Stimulated activated CD4-positive, alpha-beta T cell treated with anti-CD3 and anti-CD28 coated beads, TNF-alpha, amount 100 ng/mL, for 1 hour (primary cell): Measurements from ENCODE around the gene TMEM158.

Source experiments
- DNase-seq, 3 donors: peaks; one replicate each; pipeline ENCODE4 v3.0.0-alpha.2; 2020; ENCODE audit warnings: low read depth in 3 of 3, low spot score in 1 of 3

TMEM158 gene

DNA sequence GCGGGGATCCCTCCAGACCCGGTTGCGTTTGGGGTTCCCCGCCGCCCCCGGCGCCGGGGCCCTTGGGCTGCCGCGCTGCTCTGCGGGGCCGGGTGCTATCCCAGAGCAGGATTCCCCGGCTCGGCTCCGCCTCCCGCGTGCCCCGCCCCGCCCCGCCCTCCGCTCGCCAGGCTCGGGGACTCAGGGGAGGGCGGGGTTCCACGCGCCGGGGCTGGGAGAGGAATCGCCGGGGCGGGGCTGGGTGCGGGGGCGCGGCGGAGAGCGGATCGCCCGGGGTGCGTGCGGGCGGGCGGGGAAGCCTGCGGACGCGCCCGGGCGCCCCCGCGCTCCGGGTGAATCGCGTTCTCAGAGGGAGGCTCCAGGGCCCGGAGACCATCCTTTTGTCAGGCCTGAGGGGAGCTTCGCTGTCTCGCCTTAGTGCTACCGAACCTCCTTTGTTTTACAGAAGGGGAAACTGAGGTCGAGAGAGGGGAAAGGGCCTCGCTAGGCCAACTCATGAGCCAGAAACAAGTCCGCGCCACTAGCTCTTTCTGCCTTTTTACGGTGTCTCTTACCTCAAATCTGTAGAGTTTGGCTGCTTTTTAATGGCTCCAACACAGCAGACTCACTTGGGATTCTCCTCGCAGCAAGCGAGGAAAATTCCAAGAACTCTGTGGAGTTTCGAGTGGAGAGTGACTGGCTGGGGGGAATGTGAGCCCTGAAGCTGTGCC, at the start of gene TMEM158:
TMEM158 (minus strand) TSS at position 82 of the 710 bp plus-strand sequence. CDS start 260 bp downstream, outside the sequence.
- DNase-seq = peak; percentile 25 to 74 (median 53)

GRCh38 chr3:45275006-45275704, 49.1 kb upstream of the TMEM158 start:
- DNase-seq = no peak

DNA sequence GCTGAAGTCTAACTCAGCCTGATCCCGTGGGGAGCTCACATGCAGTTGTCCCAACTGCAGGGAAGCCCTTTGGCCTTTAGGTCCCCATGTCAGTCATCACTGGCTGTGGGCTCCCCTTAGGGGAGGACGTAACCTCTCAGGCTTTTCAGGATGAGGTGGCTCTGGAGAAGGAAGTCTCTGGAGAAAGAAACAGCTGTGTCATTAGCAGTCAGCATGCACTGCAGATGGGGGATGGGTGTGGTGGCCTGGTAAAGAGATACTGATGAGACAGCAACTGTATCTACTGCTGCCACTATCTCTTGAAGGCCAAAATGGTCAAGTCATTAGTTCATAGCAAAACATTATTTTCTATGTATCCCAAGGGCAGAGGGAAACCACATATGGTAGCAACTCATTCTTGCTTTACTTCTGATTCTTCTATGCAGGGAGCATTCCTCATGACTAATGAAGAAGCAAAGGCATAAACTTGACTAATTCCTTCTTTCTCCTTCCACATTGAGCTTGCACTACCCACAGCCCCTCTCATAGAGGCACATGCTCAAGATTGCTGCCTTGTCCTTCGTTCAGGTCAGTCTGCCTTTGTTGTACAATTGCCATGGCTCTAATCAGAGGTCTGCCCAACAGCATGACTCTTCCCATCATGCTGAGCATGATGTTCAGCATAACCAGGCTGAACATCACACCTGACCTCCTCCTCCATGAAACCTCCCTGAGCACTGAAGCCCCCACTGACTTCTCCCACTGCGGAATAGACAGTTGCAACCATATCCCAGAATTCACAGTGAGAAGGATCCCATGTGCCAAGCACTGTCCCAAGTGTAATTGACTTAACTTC, 47.8 kb upstream of the TMEM158 start:
- DNase-seq = no peak

DNA sequence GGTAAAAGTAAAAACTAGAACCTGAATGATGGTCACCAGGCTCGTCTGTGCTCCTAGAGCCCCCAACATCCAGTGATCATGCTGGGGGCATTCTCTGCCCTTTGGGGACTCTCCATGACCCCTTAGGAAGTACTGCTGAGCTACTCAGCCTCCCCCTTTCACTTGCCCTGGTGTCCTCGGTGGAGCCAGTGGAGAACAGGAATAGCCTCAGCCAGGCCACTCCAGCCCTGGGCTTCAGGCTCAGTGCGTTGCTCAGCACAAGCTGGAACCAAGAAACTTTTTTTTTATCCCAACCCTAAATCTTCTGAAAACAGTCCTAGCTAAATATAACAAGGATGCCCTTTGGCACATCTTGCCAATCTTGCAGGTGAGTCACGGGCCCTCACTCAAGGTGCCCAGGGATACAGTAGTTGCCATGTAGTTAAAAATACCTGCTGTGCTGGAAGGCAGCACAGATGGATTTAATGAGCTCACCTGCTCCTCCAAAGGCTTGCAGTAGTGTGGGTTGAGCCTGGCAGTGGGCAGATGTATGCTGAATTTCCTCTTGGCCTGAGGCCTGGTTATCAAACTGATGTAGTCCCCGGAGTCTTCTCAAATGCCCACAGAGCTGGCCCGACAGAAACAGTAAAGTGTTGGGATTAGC, 46.9 kb upstream of the TMEM158 start:
- no peak for DNase-seq

DNA sequence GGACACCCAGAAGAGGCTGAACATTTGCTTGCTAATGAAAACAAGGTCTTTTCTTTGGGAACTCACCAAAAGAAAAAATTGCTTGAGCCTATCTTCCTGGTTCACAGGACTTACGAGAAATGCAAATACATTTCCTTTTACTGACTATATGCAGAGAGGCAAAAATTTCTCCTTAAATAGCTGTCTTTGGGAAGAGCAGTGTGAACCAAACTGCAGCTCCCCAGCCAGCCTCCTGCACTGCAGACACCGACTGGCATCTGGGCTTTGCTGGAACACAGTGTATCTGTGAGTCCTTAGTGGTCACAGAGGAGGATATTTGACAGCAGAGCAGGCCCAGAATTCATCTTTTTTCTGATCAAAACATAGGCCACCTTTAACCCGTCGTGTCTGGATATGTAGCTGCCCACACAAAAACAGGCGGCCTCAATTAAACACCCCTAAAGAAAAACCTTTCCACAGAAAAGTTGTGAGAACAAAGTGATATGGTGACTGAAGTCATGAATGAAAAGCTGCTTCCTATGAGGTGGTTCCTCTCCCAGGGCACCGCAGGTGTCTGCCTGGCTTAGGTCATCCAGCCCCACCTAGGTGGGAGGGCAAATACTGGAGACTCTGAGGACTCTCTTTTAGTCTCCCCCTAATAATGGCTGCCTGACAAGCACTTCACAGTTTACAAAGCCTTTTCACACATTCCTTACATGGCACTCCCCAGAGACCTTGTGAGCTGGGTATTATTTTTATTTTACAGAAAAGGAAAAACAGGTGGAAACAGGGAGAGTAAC, 46.1 kb upstream of the TMEM158 start:
- no peak for DNase-seq

- DNase-seq = no peak
Measured at GRCh38 chr3:45269952-45270351, 43.9 kb upstream of the TMEM158 start.

DNA sequence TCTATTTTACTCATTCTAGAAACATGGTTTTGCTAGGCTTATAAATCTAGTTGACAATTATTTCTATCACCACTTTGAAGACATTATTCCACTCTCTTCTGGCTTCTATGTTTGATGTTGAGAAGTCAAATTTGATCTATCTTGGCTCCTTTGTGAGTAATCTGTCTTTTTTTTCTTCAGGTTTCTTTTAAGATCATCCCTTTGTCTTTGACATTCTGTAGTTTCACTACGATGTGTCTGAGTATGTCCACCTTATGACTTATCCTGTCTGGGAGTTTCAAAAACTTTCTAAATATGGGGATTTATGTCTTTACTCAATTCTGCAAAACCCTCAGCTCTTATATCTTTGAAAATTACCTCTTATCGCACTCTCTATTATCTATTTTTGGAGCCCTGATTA, 41.0 kb upstream of the TMEM158 start:
- DNase-seq = no peak

- no peak for DNase-seq
Measured at GRCh38 chr3:45261333-45262110, 35.4 kb upstream of the TMEM158 start.

GRCh38 chr3:45259133-45259532, 33.0 kb upstream of the TMEM158 start:
- DNase-seq = no peak

DNA sequence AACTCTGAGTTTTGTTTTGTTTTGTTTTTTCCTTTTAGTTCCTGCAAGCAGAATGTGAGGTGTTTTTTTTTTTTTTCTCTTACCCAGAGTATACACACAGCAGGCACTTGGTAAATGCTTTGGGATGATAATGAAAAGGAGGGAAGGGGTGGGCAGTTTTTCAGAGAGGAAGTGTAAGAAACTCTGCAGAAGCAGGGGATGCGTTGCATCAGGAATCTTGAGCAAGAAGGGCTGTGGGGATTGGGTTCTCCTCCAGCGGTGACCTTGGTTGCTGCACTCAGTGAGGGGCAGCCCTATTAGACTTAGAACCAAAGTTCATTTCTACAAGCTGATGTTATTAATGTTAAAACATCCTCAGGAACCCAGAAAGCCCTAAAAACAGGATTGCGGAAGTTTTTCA, 32.2 kb upstream of the TMEM158 start:
- no peak for DNase-seq

GRCh38 chr3:45253316-45253715, 27.2 kb upstream of the TMEM158 start:
- DNase-seq = no peak

DNA sequence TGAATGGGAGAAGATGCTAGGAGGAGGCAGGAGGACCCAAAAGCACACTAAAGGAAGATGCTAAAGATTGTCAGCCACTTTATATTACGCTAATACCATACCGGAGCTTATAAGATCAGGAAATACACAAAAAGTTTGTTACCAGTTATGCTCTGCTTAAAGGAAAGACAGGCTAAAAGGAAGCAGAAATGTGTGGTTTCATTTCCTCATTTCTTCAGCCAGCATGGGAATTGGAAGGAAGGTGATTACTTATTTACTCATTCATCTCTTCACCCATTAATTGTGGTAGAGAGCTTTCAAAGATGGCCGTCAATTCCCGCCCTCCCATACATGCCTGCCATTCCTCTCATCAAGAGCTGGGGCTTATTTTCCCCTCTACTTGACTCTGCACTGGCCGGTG, 26.7 kb upstream of the TMEM158 start:
- no peak for DNase-seq

DNA sequence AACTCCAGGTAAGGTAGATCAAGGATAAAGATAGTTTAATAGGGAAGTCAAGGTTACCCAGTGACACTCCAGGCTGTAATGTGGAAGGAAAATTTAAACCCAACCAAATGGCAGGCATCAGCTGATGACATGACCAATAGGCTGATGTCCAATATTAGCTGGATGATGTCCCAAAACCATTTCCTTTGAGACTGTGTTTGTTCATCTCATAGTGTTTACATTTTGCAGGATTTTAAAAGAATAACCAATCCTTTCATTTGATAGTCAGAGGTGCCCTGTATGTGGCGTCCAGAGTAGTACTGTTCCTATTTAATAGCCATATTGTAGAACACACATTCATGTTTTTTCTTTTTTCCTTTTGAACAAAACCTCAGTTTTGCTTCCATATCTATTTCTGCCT, 23.3 kb upstream of the TMEM158 start:
- no peak for DNase-seq

DNA sequence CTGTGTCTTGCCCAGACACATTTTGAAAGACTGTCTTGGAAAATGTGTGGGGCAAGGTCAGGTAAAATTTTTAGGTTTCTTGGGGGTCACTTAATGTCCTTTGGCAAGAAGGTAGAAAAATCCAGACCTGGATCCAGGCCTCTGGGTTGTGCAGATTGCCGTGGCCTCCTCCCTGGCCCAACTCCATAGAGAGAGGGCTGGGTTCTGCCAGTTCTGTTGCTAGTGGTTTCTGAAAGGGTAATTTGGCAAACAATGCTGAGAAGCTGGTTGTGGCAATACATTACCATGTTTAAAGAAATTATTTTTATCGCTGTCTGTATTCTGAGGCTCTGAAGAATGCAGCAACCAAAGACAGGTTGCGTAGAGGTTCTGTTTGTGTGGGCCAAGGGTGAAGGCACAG, 20.2 kb upstream of the TMEM158 start:
- no peak for DNase-seq

DNA sequence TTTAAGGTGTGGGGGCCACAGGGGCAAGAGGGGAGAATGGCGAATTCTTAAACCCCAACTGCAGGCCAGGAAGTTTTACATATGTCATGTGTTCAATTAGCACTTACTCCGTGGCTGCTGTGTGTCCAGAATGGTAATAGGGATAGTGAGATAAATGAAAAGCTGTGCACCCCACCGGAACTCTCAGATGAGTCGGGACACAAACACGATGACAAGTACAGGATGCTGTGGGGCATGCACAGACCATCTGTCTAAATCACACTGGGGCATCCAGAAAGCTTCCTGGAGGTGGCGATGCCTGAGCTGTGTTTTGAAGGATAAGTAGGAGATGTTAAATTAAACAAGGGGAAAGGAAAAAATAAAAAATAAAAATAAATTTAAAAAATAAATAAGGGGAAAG, 18.3 kb upstream of the TMEM158 start:
- no peak for DNase-seq

DNA sequence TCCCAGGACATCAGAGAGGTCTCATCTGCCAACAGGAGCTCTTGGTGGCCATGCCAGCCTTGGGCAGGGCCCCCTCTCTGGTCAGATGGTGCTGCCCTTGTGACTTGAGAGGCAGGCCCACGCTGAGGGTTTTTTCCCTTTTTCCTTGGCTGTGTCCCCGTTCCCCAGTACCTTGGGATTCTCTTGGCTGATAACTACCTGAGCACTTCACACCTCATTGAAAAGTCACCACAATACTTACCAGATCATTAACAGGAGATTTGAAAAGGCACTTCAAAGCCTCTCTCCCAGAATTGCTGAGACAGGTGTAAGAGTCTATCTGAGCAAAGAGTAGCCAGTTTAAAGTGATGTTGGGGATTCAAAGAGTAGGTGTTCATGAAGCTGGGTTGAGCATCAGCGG, 15.1 kb upstream of the TMEM158 start:
- no peak for DNase-seq

- DNase-seq = no peak
Measured at GRCh38 chr3:45240292-45240691, 14.2 kb upstream of the TMEM158 start.

- DNase-seq = no peak
Measured at GRCh38 chr3:45239254-45239653, 13.2 kb upstream of the TMEM158 start.

- DNase-seq = no peak
Measured at GRCh38 chr3:45236964-45237363, 10.9 kb upstream of the TMEM158 start.

GRCh38 chr3:45235409-45235808, 9.3 kb upstream of the TMEM158 start:
- no peak for DNase-seq
